NCI-H1105 treated with DMSO at 0.1 percent for 48 hours (cell line): ENCODE data around the gene FGF19.

Source experiments
- DNase-seq: peaks from one replicate; lab custom pipeline; 2025; lab: John Stamatoyannopoulos, UW

The FGF19 gene

GRCh38 chr11:69669486-69669885 lies 34.3 kb downstream of the FGF19 start:
- no peak for DNase-seq

DNA sequence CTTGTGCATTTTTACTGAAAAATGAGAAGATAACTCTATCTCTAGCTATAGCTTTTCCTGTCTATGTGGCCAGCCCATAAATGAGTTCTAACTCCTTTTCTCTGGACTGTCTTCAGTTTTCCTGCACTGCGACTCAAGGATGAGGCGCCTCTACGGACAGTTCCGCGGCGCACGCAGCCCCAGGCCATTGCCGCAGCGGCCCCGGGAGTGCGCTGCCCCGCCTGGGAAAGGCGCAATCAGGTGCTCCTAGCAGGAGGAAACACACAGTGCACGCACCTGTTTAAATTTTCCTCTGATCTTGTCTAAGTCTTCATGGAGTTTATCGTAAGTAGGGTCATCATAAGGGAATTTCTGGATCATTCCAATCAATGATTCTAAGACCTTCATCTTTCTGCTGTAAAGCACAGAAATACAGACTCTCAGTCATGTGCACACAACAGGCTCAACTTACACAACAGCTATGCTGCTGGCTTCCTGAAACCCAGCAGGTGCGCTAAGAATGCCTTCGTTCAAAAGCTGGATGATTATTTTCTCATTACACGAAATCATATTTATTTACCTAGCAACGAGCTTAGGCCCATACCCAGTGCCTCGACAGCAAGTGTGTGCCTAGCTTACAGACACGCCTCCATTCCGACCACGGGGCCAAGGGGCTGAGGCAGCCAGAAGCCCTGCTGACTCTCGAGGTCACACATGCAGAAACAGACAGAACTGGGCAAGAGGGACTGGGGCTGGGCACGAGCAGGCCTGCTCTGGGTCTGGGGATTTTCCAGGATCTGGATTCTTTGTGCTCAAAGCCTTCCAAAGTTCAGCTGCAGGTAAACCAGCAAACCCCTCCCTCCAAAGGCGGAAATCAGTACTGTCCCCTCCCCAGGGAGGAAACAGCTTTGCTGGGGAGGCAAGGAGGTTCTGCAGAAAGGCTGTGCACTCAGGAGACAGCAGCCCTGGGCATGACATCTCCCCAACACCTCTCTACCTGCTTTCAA lies 35.9 kb downstream of the FGF19 start:
- DNase-seq = peak; percentile 6

DNA sequence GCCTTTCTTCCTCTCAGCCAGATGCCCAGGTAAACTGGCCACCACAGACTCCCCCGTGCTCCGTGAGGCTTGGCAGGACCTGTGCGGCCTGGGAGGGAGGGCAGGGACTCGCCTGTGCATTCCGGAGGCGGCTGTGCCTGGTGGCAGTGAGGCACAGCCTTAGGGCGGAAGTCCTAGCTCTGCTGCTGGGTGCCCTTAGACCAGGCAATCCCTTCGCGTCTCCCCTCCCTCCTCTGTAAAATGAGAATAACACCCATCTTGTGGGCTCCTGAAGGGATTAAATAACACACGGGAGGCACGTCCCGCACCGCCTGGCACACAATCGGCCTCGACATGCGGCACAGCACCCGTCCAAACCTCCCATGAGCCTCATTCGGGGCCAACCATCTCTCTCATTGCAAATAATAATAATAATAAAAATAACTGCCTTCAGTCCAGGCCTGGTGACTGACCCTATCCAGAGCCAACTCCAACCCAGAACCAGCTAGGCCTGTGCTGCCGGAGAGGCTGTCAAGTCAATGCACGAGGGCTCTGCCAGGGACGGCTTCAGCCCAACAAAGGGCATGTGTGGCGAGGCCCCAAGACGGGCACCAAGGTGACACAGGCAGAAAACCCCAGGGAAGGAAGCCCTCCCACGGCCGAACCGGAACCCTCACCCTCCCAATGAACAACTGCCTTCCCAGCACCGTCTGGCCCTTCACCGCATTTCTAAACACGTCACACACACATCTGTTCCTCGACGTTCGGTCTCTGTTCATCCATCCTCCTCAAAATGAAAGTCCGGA lies 36.9 kb downstream of the FGF19 start:
- no peak for DNase-seq

- no peak for DNase-seq
Measured at GRCh38 chr11:69666261-69666660, 37.6 kb downstream of the FGF19 start.

DNA sequence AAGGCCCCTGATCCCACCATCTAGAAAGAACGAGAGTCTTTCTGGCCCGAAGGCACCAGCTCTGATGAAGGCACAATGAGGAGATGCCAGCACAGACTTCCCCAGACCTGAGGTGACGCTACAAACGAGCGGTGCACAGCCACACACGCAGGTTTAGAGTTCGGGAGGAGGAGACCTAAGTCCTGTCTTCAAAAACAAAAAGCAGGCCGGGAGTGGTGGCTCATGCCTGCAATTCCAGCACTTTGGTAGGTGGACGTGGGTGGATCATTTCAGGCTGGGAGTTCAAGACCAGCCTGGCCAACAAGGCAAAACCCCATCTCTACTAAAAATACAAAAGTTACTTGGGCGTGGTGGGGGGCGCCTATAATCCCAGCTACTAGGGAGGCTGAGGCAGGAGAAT lies 38.2 kb downstream of the FGF19 start:
- DNase-seq = no peak

GRCh38 chr11:69664901-69665300 lies 38.9 kb downstream of the FGF19 start:
- DNase-seq = no peak

- no peak for DNase-seq
Measured at GRCh38 chr11:69664103-69664775, 39.6 kb downstream of the FGF19 start.

DNA sequence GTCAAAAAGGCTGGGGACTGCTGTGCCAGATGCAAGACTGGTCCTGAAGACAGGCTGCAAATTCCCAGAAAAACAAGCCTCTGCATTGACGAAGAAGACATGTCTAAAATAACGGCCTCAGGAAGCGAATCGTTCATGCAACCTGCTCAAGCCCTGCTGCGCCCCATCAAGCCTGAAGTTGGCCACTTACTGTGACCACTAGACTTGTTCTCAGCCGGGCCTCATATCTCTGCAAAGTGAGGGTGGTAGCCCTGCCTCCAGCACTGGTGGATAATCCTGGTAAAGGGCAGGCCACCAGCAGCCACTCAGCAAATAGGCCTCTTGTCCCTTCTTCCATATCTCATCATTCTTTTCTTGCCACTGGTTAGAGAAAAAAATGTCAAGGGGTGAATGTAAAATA lies 40.5 kb downstream of the FGF19 start:
- no peak for DNase-seq

DNA sequence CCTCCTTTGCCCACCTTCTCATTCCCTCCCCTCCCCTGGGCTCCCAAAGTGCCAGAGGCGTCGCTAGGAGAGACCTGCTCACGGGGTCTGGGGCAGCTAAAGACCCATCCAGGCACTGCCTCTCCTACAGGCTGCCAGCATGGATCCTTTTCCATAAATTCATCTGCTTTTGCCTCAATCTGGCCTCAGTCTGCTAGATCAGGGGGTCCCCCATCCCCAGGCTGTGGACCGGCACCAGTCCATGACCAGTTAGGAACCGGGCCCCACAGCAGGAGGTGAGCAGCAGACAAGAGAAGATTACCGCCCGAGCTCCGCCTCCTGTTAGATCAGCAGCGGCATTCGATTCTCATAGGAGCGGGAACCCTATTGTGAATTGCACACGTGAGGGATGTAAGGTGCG lies 41.0 kb downstream of the FGF19 start:
- DNase-seq = no peak

GRCh38 chr11:69662021-69662698 lies 41.7 kb downstream of the FGF19 start:
- DNase-seq = no peak

- DNase-seq = no peak
Measured at GRCh38 chr11:69661413-69661715, 42.5 kb downstream of the FGF19 start.

DNA sequence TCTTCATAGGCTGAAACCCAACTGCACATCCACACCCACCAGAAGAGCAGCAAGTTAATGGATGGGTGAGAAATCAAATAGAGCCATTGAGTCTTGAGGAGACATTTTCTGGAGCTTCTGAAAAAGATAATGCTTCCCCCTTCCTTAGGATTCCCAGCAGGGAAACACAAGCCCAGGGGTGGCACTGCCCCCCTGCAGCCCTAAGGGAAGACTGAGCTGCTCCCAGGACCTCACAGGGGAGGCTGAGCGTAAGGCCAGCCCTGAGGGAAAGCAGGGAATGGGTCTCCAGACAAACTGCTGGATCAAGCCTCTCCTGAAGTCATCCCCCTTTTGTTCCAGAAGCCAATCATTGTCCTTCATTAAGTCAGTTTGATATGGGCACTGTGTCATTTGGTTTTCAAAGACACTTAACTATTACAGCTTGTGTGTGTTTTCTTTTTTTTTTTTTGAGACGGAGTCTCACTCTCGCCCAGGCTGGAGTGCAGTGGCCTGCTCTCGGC lies 43.8 kb downstream of the FGF19 start:
- no peak for DNase-seq

DNA sequence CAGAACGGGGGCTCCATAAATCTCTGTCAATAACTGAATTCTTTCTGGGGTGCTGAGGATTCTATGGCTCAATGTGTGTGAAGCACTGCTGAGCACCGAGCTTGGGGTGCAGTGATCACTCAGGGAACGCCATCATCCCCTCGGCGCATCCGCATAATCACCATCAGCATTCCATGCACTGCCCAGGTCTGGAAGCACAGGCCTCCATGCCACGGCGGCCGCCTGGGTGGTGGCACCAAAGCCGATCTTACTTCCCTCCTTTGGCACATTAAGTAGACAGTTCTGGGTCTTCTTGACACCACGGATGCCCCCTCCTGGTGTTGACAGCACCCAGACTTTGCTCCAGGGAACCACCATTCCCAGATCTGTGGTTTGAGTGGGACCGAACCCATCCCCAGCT lies 44.2 kb downstream of the FGF19 start:
- DNase-seq = no peak

GRCh38 chr11:69658626-69659450 lies 45.0 kb downstream of the FGF19 start:
- no peak for DNase-seq

DNA sequence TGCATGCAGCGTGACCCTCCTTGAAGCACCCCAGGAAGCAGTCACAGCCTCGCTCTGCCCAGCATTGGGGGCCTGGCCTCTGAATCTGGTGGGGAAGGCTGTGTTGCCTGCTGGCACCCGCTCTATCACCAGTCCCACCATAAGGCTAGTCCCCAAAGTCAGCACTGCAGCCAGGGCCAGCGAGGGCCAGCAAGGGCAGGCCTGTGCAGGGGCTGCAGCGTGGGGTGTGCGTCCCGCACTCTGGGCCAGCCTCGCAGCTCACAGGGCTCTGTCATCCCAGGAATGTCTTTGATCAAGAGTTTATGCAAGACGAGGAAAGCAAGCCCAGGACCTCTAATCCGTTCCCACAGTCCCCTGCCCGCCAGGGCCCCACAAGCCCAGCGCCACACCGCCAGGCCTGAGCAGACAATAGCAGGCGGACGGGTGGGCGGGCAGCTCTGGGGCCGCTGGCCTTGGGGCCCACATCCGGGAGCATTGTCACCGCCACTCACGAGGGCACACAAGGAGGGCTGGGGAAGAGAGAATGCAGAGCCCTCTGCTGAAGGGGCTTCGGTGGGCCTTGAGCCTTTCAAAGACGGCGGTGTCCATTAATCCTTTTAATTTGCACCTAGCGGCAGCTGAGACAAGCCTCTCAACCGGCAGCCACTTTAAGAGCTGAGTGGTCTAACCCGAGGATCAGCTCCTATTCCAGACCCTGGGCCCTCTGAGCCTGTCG lies 45.8 kb downstream of the FGF19 start:
- DNase-seq = no peak

- DNase-seq = no peak
Measured at GRCh38 chr11:69657456-69657910, 46.3 kb downstream of the FGF19 start.

GRCh38 chr11:69656536-69657455 lies 47.0 kb downstream of the FGF19 start:
- DNase-seq = no peak

DNA sequence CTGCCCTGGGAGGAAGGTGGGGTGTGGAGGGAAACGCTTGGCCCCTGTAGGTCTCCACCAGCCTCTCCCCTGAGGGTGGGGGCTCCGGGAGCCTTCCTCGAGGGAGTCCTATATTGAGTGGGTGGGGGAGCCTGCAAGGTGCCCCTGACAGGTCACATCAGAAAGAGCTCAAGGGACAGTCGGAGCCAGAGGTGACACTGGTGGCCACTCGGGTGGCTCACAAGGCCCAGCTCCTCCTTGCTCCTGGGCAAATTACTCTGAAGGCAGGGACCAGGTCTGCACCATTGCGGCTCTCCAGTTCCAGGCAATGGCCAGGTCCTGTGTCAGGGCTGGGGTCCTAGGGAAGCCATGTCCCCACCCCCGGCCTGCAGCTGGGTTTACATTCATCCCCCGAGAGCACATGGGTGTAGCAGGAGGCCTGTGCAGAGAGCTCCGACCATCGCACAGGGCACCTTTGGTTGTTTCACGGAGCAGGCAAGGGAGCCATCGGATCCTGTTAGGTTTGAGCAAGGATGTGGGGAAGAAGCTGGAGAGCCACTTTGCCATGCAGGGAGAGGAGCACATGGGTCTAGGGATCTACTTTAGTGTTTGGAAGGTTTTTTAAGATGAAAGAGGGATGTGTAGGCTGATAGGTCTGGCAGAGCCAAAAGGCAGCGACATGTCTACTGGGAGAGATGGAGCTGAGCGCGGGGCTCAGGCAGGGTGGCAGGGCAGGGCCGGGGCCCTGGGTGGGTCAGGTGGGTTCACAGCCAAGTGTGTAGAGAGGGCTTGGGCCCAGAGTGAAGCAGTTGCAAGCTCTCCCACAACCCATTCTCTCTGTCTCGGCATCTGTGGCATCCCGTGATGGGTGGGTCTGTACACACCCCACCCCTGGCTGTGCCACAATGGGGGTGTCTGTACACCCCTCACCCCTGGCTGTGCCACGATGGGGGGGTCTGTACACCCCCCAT lies 48.1 kb downstream of the FGF19 start:
- no peak for DNase-seq
